Measurements from ENCODE around the gene HIVEP3.

DNA sequence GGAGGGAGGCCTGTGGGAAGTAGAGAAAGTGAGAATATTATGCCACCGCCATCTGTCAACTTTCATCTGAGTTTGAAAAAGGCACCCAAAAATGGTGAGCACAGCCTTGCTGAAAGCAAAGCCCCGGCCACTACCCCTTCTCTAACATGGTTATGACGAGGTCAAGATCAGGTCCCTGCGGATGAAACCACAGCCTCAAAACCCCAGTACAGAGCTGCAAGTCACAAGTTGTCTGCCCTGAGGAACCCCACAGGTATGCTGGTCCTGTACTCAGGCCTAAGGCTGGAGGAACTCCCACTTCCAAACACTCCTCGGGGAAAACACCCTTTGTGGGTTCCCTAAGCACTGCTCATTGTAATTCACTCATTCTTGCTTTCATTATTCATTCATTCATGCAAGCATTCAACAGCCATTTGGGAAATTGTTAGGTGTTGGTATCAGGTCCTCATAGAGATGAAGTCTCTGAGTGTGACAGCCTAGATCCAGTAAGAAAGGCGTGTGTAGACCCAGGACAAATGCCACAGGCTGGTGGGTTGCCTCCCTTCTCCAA, 217.7 kb downstream of the HIVEP3 start:
- TF ChIP-seq, protein P1, sequence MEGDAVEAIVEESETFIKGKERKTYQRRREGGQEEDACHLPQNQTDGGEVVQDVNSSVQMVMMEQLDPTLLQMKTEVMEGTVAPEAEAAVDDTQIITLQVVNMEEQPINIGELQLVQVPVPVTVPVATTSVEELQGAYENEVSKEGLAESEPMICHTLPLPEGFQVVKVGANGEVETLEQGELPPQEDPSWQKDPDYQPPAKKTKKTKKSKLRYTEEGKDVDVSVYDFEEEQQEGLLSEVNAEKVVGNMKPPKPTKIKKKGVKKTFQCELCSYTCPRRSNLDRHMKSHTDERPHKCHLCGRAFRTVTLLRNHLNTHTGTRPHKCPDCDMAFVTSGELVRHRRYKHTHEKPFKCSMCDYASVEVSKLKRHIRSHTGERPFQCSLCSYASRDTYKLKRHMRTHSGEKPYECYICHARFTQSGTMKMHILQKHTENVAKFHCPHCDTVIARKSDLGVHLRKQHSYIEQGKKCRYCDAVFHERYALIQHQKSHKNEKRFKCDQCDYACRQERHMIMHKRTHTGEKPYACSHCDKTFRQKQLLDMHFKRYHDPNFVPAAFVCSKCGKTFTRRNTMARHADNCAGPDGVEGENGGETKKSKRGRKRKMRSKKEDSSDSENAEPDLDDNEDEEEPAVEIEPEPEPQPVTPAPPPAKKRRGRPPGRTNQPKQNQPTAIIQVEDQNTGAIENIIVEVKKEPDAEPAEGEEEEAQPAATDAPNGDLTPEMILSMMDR (IDR thresholded peaks at IDR 0.05): no peak
- TF ChIP-seq, protein P2, sequence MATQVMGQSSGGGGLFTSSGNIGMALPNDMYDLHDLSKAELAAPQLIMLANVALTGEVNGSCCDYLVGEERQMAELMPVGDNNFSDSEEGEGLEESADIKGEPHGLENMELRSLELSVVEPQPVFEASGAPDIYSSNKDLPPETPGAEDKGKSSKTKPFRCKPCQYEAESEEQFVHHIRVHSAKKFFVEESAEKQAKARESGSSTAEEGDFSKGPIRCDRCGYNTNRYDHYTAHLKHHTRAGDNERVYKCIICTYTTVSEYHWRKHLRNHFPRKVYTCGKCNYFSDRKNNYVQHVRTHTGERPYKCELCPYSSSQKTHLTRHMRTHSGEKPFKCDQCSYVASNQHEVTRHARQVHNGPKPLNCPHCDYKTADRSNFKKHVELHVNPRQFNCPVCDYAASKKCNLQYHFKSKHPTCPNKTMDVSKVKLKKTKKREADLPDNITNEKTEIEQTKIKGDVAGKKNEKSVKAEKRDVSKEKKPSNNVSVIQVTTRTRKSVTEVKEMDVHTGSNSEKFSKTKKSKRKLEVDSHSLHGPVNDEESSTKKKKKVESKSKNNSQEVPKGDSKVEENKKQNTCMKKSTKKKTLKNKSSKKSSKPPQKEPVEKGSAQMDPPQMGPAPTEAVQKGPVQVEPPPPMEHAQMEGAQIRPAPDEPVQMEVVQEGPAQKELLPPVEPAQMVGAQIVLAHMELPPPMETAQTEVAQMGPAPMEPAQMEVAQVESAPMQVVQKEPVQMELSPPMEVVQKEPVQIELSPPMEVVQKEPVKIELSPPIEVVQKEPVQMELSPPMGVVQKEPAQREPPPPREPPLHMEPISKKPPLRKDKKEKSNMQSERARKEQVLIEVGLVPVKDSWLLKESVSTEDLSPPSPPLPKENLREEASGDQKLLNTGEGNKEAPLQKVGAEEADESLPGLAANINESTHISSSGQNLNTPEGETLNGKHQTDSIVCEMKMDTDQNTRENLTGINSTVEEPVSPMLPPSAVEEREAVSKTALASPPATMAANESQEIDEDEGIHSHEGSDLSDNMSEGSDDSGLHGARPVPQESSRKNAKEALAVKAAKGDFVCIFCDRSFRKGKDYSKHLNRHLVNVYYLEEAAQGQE (IDR thresholded peaks at IDR 0.05; ENCODE audit: insufficient read depth in 1 of 2, low read depth in 2 of 2, low read length in 1 of 2): no peak
- TF ChIP-seq SIN3A (IDR thresholded peaks at IDR 0.05; ENCODE audit: borderline replicate concordance, insufficient read depth, low read depth, low read length) (no peak), POLR2AphosphoS5 (IDR thresholded peaks at IDR 0.05; ENCODE audit: low read depth, low read length) (no peak), TCF7L2 (IDR thresholded peaks at IDR 0.05; ENCODE audit: low read depth, low read length) (no peak)

Measured in Panc1 (cell line).